Heart right ventricle (tissue), 16 donors: Measurements from ENCODE around the gene KCTD3. TPM values are rescaled to one million over a fixed set of nuclear protein-coding genes. Genes with fewer than 3 reads are reported as not detected.

Source experiments
- ATAC-seq, 8 donors: fragments of 200-7000 bp; cut with Tn5 transposase; one replicate each; pipeline ENCODE4 v1.9.1; 2020; ENCODE audit warnings: mild to moderate bottlenecking in 8 of 8, moderate library complexity in 8 of 8, moderate number of reproducible peaks in 1 of 8
- DNase-seq, 2 donors: peaks; one replicate each; pipeline ENCODE4 v3.0.0-alpha.2; 2020
- H3K27ac ChIP-seq, 10 donors: fragments of 200-600 bp; sonication (generic) in 2 of 10; one replicate each; pipeline versions ENCODE4 v1.5.0 to v1.8.0; 2020 to 2022; ENCODE audit warnings: mild to moderate bottlenecking in 3 of 10
- H3K27me3 ChIP-seq, 7 donors: fragments of 200-600 bp; one replicate each; pipeline ENCODE4 v1.8.0; 2021 to 2022; ENCODE audit warnings: mild to moderate bottlenecking in 2 of 7
- H3K36me3 ChIP-seq, 9 donors: fragments of 200-600 bp; sonication (generic) in 1 of 9; one replicate each; pipeline versions ENCODE4 v1.5.0 to v1.8.0; 2020 to 2022; ENCODE audit warnings: mild to moderate bottlenecking in 2 of 9
- H3K4me1 ChIP-seq, 9 donors: fragments of 200-600 bp; sonication (generic) in 1 of 9; one replicate each; pipeline versions ENCODE4 v1.5.0 to v1.8.0; 2020 to 2022; ENCODE audit warnings: mild to moderate bottlenecking in 4 of 9
- H3K4me3 ChIP-seq, 10 donors: fragments of 200-600 bp; sonication (generic) in 2 of 10; one replicate each; pipeline versions ENCODE4 v1.5.0 to v1.8.0; 2020 to 2022; ENCODE audit warnings: mild to moderate bottlenecking in 7 of 10, moderate library complexity in 2 of 10
- H3K9me3 ChIP-seq, 11 donors: fragments of 200-600 bp in 10 of 11; sonication (generic) in 2 of 11; one replicate each; pipeline versions ENCODE4 v1.5.0 to v1.8.0; 2013 to 2022; ENCODE audit warnings: mild to moderate bottlenecking in 2 of 11, control low read depth in 1 of 11, moderate library complexity in 1 of 11
- CTCF ChIP-seq, 9 donors: fragments of 200-600 bp; sonication (generic) in 2 of 9; IDR thresholded peaks; one replicate each; pipeline versions ENCODE4 v1.5.0 to v1.8.0; 2021 to 2022; ENCODE audit warnings: antibody characterized with exemption in 9 of 9, mild to moderate bottlenecking in 5 of 9, moderate library complexity in 1 of 9
- WGBS, 2 donors: extraction: QIAGEN DNeasy Blood & Tissue Kit; methylation state at CpG; one replicate each; pipeline ENCODE4 v1.1.7; 2013; ENCODE audit warnings: inconsistent platforms in 1 of 2; 5-methylcytosine and 5-hydroxymethylcytosine counted together
- intact Hi-C, 10 donors: fragments of 100-400 bp; cut with DNase I; formaldehyde crosslinking; loops; one replicate each; pipeline versions ENCODE4 v1.11.1 to v1.14.2; 2022
- polyA plus RNA-seq, 2 donors: library from polyadenylated mRNA; stranded (reverse); fragments of 200-250 nt; gene quantifications; one replicate each; pipeline ENCODE4 v1.2.3, GENCODE V29; 2013
- total RNA-seq, 10 donors: library from RNA; stranded (reverse); fragmentation: NEBNext Ultra II Directional in 3 of 10; extraction: Animal tissue kit (Norgen Biotek cat#: 25700) in 3 of 10; gene quantifications; one replicate each; pipeline versions ENCODE4 v1.2.1 to v1.2.4, GENCODE V29; 2021 to 2023
- donor health status: Arrhythmogenic right ventricular cardiomyopathy.
- donor health status: ischemic (EF 13 %, LVEDD 7.1; RV severe dilation, severe dysfunction).
- donor health status: healthy with polysubstance abuse.
- donor health status: DM: no; HTN: yes; CAD: no.
- donor health status: DM: no; HTN: no; CAD: no.
- donor health status: ischemic (EF 25% LVEDD 6.9; RV normal size, moderate dysfunction).
- donor health status: ischemic (EF 25% LVEDD 5.7; RV mildly dilated, moderate dysfunction).
- donor health status: healthy.
- donor health status: DM: yes; HTN: yes; CAD: no.
- donor health status: Ischemic cardiomyopathy.
- donor health status: ischemic (EF 35%, LVEDD 5.7; RV mildly dilated, moderate dysfunction).
- donor health status: nonischemic (EF 11% LVEDD 7.7; RV severe dilation, severe dysfunction).
- donor health status: DM: yes; HTN: yes; CAD: no.
- donor health status: PGD.
- donor health status: ischemic (EF 29% LVEDD 5.4; RV normal size, mild dysfunction).
- donor health status: nonischemic (EF 23%, LVEDD 6.1; RV moderate dilation, normal function).

The KCTD3 gene
- total and polyA plus RNA-seq, 12 donors, result 10.4 to 34.7 (median 16.6) TPM

- no peak overlapping the region for H3K4me3 ChIP-seq
- H3K36me3 ChIP-seq, result peaks cover 0 to 87% (median 18%) of the 10 kb centered on the region in 9 donors
- DNase-seq, result no peak
- peaks cover 0 to 4% (median 0%) of the 10 kb centered on the region in 11 donors for H3K9me3 ChIP-seq
- intact Hi-C loops, result loop anchor here in 1 of 10 donors (5.0 kb wide), 1 partner anchor 41 kb away; the partner anchor contains the start of gene KCTD3
- WGBS, 2 donors, result 84 to 85% methylated on average over 4 of the region's 4 CpGs
- H3K27ac ChIP-seq, result no peak overlapping the region
- TF ChIP-seq CTCF (IDR thresholded peaks at IDR 0.05), result no peak
- peaks cover 0 to 21% (median 5%) of the 10 kb centered on the region in 9 donors for H3K4me1 ChIP-seq
- H3K27me3 ChIP-seq, result no peaks in the 10 kb centered on the region
- peak in 2 of 8 donors; percentile 44 to 60 for ATAC-seq
These were observed 41.5 kb downstream of the KCTD3 start for GRCh38 chr1:215608646-215609045.

- Histone ChIP-seq H3K27me3 (no peaks in the 10 kb centered on the region), H3K27ac (peak overlapping the region in 1 of 10 donors; percentile 13), H3K4me1 (peaks cover 0 to 22% (median 5%) of the 10 kb centered on the region in 9 donors), H3K36me3 (peaks cover 0 to 93% (median 21%) of the 10 kb centered on the region in 9 donors), H3K9me3 (peaks cover 0 to 8% (median 0%) of the 10 kb centered on the region in 11 donors), H3K4me3 (no peak overlapping the region)
- intact Hi-C loops, result no loop called here
- DNase-seq (no peak), ATAC-seq (no peak)
- no peak for TF ChIP-seq CTCF (IDR thresholded peaks at IDR 0.05)
- WGBS, 2 donors, result 50 to 62% methylated on average over 3 of the region's 3 CpGs
These were observed 45.3 kb downstream of the KCTD3 start for GRCh38 chr1:215612391-215612790.

GRCh38 chr1:215617979-215618378, 50.9 kb downstream of the KCTD3 start:
- peaks cover 0 to 8% (median 0%) of the 10 kb centered on the region in 11 donors for H3K9me3 ChIP-seq
- no peak for TF ChIP-seq CTCF (IDR thresholded peaks at IDR 0.05)
- H3K4me1 ChIP-seq, result peaks cover 0 to 9% (median 0%) of the 10 kb centered on the region in 9 donors
- no peaks in the 10 kb centered on the region for H3K27me3 ChIP-seq
- no peak for ATAC-seq
- H3K4me3 ChIP-seq, result no peak overlapping the region
- DNase-seq, result no peak
- intact Hi-C loops, result no loop called here
- 64 to 81% methylated on average over 1 of the region's 1 CpG for WGBS, 2 donors
- H3K27ac ChIP-seq, result no peak overlapping the region
- peaks cover 0 to 83% (median 19%) of the 10 kb centered on the region in 9 donors for H3K36me3 ChIP-seq

- Histone ChIP-seq H3K36me3 (peaks cover 0 to 64% (median 17%) of the 10 kb centered on the region in 9 donors), H3K9me3 (no peaks in the 10 kb centered on the region), H3K4me1 (peaks cover 0 to 2% (median 0%) of the 10 kb centered on the region in 9 donors), H3K27ac (no peak overlapping the region), H3K27me3 (no peaks in the 10 kb centered on the region), H3K4me3 (no peak overlapping the region)
- intact Hi-C loops, result no loop called here
- DNase-seq (no peak), ATAC-seq (no peak)
- TF ChIP-seq CTCF (IDR thresholded peaks at IDR 0.05), result no peak
- 95 to 97% methylated on average over 4 of the region's 4 CpGs for WGBS, 2 donors
These were observed 56.1 kb downstream of the KCTD3 start for GRCh38 chr1:215623162-215623561.
